ENCODE data around the gene RBM14.
"Not testable (repeated sequence)": the region's sequence is repeated elsewhere in the genome, so short reads cannot be mapped to it uniquely, and the experiment has no call there.

The RBM14 gene

DNA sequence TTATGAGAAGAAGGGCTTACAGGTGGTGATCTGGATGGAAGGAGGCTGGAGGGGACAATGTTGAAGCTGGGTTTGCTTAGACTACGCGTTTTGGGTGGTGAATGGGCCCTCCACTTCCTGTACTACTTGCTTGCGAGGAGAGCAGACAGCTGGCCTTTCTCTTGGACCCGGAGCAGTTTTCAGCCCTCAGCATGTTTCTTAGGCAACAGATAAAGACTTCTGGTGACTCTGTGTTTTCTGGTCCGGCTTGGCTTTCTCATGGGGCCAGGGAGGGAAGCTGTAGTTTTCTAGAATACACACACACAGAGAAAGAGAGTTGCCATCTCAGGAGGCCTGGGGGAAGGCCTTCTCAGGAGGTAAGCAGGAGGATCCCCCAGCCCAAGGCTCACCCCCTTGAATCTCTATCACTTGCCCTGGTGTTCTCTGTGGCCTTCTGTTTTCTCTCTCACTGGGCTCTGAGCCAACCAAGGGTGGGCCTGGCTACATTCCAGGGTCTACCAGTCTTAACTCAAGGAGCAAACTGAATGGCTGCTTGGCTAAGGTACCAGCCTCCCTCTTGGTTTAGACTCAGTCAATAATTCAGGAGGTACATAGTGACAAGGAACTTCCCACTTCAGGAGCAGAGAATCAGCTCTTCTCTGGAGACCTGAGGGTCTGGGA is 21.1 kb upstream of the RBM14 start:
- DNase-seq = peak in 15 of 56 donors; percentile 4 to 41 (median 21)

DNA sequence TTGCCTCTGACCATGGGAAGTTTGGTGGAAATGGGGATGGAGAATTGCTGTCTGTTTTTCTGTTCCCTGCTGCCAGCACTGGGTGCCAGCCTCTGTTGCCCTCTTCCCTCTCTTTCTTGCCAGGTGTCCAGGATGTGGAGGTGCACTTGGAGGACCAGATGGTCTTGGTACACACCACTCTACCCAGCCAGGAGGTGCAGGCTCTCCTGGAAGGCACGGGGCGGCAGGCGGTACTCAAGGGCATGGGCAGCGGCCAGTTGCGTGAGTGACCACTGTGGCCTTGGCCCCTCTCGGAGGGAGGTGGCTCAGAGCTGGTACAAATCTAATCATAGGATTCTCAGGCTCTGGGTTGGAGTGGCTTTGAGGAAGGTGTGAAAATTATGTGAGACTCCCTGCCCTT is 17.4 kb upstream of the RBM14 start:
- DNase-seq = no peak

DNA sequence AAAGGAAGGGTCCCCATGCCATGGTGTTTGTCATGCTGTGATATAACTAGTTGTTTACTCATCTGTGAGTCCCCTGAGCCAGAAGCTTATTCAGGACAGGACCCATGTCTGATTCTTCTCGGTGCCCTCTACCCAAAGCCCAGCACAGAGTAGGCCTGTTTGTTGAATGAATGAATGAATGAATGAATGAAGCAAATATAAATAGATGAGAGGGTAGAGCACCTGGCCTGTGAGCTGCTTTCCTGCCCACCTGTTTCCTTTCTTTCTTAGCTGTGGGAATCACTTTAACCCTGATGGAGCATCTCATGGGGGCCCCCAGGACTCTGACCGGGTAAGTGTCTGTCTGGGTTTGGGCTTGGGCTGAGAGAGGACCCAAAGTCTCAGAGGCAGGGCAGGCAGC is 16.2 kb upstream of the RBM14 start:
- no peak for DNase-seq

DNA sequence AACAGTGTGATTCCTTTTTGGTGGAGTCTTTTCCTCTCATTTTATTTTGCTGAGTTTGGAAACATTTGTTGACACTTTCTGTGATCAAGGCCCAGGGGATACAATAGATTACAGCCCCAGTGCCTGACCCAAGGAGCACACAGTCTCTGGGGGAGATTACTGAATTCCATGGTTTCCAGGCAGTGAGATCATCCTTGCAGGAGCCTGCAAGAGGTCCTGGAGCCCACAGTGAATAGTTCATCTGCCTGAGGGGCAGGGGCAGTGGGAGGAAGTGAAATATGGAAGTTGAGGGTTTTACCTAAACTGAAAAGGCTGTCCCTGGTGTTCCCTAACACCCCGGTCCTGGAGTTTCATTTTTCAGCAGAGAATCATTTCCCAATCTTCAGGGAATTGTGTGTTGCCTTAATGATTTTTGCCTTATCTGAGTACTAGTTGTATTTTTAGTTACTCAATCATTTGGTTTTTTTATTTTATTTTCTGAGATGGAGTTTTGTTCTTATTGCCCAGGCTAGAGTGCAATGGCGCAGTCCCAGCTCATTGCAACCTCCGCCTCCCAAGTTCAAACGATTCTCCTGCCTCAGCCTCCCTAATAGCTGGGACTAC is 15.7 kb upstream of the RBM14 start:
- DNase-seq = no peak

DNA sequence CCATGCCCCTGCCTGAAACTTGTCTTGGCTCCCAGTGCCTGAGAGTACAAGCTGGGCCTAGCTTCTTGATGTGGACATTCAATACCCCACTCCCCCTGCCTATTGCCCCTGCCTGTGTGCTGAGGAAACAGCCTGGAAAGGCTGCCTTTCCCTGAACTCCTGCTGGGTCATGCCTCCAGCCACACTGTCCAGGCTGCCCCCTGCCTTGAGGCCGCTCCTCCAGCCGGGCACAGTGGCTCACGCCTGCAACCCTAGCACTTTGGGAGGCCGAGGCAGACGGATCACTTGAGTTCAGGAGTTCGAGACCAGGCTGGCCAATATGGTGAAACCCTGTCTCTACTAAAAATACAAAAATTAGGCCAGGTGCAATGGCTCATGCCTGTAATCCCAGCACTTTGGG is 13.4 kb upstream of the RBM14 start:
- no peak for DNase-seq

DNA sequence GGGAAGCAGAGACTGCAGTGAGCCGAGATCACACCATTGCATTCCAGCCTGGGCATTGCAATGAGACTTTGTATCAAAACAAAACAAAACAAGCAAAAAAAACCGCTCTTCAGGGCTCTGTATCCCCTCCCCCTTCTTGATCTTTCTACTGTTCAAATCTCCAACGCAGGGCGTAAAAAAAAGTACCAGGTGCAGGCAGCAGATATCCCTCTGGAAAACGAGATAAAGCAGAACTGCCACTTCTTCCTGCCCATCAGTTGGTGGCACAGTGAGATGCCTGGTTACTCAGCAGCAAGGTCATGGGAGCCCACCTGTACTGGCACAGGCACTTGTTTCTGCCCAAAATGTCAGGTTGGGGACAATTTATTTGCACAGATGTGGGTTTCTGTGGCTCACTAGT is 12.3 kb upstream of the RBM14 start:
- no peak for DNase-seq

DNA sequence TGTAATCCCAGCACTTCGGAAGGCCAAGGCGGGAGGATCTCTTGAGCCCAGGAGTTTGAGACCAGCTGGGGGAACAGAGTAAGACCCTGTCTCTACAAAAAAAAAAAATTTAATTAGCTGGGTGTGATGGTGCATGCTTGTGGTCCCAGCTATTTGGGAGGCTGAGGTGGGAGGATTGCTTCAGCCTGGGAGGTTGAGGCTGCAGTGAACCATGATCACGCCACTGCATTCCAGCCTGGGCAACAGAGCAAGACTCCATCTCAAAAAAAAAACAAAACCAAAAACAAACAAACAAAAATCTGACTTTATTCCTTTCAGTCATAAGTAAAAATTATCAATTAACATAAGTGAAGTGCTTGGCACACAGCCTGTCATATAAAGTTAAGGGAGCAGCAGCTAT is 9.8 kb upstream of the RBM14 start:
- not testable (repeated sequence) for DNase-seq

DNA sequence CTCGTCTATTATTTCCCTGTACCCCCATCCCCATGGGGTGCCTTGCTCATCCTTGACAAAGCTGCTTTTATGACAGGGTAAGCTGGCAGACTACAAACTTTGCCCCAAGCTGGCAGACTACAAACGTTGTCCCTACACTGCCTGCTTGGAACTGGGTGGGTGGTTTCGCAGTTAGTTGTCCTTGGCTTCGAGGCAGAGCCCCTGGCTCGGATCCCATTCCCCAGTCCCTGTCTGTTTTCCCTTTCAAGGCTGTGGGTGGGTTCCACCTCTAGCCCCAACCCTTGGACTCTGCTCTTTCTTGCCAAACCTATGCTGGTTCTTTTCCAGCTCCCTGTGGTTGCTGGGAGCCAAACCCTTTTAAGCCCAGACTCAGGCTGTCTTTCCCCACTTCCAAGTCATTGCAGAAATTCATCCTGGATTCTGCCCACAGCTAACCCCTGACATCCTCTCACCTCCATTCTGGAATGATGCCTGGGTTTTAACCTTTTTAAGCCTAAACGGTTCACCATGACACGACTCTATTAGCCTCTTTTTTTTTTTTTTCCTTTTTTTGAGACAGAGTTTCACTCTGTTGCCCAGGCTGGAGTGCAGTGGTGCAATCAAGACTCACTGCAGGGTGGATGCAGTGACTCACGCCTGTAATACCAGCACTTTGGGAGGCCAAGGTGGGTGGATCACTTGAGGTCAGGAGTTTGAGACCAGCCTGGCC is 9.2 kb upstream of the RBM14 start:
- peak in 35 of 56 donors; percentile 5 to 64 (median 32) for DNase-seq

DNA sequence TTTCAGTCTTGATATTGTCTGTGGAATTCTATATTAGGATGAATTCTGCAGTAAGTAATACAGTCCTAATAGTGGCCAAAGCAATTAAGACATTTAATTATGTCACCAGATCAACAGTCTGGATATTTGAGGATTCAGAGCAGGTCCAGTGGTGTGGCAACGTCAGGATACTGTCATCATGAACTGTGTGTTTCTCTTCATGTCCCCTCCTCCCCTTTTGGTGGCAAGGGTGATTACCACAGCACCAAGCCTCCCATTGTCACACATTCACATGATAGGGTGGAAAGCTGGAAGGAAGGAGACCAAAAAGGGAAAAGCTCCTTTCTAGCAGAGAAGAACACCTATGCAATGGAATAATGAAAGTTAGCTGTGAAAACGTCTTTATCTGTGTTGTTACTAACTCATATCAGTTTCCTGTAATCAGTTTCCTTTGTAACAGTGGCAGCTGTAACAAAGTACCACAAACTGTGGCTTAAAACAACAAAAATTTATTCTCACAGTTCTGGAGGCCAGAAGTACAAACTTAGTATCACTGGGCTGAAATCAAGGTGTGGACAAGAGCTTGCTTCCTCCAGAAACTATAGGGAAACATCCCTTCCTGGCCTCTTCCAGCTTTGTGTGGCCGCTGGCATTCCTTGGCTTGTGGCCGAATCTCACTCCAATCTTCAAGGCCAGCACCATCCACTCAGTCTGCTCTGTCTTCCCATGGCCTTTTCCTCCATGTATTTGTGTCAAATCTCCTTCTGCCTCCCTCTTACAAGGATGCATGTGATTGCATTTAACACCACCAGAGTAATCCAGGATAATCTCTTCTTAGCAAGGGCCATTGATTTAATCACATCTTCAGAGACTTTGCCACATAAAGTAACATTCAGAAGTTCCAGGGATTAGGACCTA is 6.5 kb upstream of the RBM14 start:
- no peak for DNase-seq

DNA sequence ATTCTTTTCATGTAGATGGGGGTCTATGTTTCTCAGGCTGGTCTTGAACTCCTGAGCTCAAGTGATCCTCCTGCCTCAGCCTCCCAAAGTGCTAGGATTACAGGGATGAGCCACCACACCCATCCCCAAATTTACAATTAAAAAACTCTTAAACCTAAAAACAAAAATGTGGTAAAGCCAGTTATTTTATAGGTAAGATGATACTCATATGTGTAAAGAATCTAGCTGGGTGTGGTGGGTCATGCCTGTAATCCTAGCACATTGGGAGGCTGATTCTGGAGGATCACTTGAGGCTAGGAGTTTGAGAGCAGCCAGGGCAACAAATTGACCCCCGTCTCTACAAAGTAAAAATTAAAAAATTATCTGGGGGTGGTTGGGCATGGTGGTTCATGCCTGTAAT is 4.0 kb upstream of the RBM14 start:
- DNase-seq = no peak

DNA sequence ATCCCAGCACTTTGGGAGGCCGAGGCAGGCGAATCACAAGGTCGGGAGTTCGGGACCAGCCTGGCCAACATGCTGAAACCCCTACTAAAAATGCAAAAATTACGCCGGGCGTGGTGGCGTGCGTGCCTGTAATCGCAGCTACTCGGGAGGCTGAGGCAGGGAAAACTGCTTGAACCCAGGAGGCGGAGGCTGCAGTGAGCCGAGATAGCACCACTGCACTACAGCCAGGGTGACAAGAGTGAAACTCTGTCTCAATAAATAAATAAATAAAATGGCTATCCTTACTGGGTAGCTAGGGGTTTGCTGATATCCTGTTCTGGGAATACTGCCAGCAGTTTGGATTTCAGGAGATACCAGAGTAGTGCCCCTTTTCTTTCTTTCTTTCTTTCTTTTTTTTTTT is 2.4 kb upstream of the RBM14 start:
- no peak for DNase-seq

DNA sequence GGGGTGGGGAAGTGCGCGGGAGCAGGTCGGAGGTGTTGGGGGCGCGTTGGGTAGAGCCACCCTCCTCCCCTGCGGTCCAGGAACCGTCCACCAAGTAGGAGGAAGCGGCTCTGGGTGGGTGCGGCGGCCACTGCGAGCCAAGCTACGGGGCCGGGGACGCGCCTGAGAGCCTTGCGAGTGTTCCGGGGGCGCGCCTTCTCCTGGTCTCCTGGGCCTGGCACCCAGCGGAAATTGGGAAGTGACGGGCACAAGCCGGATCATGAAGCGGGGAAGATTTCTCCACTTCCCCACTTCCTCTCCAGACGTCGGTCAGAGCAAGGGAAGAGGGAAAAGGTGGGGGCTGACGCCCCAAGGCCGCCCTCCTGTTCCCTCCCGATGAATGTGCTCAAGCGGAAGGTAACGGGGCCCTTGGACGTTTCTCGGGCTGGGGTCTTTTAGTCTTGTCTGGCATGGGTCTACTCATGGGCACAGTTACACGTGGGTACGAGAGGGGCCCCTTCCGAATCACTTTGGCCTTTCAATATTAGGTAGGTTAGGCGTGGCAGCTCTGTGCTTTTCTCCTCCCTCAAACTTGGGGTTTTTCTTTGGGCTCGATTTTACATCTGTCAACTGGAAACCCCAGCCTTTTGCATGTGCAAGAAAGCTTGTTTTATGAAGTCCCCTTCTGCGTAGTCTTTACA is 865 bp downstream of the RBM14 start:
- peak in 7 of 56 donors; percentile 54 to 80 (median 69) for DNase-seq

DNA sequence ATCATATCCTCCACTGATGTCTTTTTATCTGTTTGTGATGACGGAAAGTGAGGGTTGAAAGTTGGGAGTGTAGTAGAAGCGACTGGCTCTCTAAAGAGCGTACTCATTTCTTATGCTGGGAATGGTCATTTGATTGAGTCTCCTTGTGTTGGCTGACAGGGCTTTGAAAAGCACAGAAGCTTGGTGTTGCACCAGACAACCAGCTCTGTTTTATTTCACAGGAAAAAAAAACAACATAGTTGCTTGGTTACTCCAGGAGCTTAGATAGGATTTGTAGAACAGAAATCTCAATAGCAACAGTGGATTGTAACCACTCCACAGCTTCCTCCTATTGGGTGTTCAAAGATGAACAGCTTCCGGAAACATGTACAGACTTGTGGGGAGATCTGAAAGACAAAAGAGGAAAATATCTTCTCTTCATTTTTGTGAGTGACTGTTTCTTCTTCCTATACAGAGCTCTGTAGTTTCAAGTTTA is 2.7 kb downstream of the RBM14 start:
- no peak for DNase-seq

DNA sequence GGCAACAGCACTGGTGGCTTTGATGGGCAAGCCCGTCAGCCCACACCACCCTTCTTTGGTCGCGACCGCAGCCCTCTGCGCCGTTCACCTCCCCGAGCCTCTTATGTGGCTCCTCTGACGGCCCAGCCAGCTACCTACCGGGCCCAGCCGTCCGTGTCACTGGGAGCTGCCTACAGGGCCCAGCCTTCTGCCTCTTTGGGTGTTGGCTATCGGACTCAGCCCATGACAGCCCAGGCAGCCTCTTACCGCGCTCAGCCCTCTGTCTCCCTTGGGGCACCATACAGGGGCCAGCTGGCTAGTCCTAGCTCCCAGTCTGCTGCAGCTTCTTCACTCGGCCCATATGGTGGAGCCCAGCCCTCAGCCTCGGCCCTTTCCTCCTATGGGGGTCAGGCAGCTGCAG is 8.0 kb downstream of the RBM14 start:
- DNase-seq = no peak

DNA sequence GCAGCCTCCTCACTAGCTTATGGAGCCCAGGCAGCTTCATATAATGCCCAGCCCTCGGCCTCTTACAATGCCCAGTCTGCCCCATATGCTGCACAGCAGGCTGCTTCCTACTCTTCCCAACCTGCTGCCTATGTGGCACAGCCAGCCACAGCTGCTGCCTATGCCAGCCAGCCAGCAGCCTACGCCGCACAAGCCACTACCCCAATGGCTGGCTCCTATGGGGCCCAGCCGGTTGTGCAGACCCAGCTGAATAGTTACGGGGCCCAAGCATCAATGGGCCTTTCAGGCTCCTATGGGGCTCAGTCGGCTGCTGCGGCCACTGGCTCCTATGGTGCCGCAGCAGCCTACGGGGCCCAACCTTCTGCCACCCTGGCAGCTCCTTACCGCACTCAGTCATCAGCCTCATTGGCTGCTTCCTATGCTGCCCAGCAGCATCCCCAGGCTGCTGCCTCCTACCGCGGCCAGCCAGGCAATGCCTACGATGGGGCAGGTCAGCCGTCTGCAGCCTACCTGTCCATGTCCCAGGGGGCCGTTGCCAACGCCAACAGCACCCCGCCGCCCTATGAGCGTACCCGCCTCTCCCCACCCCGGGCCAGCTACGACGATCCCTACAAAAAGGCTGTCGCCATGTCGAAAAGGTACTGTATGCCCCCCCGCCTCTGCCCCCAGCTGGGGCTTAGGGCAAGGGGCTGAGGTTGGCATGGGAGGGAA is 8.8 kb downstream of the RBM14 start:
- DNase-seq = no peak

DNA sequence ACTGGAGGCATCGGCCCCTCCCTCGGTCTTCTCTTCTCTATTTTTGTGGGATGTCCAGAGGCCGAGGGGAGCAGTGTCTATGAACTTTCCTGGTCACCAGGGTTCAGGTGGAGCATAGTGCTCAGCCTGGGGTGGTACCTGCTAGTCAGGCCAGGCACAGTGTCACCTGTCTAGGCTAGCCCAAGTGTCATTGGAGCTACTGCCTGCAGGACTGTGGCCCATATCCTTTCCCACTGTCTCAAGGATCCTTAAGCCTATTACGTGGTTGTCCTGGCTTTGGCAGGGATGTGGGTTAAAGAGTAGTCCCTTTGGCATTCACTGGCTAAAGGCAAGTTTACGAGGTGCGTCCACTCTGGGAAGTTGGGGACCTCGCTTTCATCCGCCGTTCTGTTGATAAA is 9.3 kb downstream of the RBM14 start:
- no peak for DNase-seq

DNA sequence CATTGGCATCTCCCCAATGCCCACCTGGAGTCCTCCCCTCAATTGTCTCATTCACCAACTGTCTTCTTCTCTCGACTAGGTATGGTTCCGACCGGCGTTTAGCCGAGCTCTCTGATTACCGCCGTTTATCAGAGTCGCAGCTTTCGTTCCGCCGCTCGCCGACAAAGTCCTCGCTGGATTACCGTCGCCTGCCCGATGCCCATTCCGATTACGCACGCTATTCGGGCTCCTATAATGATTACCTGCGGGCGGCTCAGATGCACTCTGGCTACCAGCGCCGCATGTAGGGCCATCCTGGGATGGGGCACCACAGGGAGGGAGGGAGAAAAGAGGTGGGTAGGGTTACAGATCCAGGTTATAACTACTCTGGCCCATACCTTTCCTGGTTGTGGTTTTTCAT is 10.0 kb downstream of the RBM14 start:
- DNase-seq = no peak

DNA sequence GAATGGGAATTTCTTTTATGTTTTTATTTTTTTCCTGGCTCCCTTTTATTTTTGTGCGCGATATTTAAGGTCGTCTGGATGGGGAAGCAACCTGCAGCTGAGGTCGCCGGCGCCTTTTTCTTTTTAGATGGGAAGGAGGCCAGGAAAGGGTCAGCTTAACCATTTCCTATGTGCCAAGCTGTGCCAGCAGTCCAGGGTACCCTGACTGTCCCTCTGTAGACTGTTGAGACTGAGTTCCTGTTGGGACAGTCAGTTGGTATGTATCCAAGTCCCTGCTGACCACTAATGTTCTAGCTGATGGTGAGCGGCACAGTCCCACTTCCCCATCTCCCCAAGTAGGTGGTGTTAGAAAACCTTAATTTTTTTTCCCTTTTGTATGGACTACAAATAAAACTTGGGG is 10.5 kb downstream of the RBM14 start:
- peak in 1 of 56 donors; percentile 12 for DNase-seq

DNA sequence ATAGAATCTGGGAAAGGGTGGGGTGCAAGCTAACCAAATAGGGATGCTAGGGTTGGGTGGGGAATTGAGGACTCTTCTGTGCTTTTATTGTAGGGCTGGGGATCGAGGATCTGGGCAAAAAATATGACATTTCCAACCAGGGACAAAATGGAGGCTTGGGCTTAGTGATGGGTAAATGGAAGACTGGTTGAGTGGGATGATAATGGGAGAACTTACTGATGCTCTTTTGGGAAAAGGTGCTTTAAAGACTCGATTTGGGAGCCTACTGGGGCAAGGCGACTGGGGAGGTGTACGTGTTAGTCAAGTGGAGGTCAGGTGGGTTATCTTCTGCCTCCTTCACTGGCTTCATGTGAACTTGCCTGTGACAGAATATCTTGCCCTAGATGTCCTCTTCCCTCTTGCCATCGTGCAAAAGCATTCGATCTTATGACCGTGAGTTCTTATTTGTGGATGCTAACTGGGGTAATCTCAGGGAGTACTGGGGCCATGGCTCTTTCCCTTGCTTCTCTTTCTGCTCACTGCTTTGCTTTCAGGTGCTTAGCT is 11.7 kb downstream of the RBM14 start:
- no peak for DNase-seq

DNA sequence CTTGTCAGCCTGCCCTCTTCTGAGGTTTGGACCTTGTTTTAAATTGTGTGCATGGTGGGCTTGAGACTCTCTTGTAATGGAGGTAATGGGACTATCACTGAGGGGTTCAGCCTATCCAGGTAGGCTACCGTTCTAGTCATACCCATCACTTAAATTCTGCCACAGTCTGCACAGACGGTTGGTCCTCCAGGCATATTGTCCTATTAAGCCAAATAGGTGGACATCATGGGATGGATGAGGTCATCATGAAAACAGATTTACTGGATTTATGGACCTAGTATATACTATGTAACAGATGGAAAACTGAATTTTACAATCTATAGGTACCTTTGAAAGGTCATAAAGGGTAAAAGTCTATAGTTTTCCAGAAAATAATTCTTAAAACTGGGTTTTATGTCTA is 12.9 kb downstream of the RBM14 start:
- no peak for DNase-seq

Data from nucleus accumbens (tissue), 56 donors.